Vagina (tissue), 2 donors: ENCODE data around the gene RACK1.
"Not testable (repeated sequence)": the region's sequence is repeated elsewhere in the genome, so short reads cannot be mapped to it uniquely, and the experiment has no call there.

Source experiments
- POLR2A ChIP-seq, 2 donors: fragments of 450-650 bp; IDR thresholded peaks; one replicate each; pipeline ENCODE4 v1.6.1; 2017; ENCODE audit warnings: antibody characterized with exemption in 2 of 2, mild to moderate bottlenecking in 2 of 2, moderate library complexity in 2 of 2
- POLR2AphosphoS5 ChIP-seq, 2 donors: sonication (generic); formaldehyde crosslinking; IDR thresholded peaks; one replicate each; pipeline ENCODE4 v1.9.0; 2017; ENCODE audit warnings: antibody characterized with exemption in 2 of 2, mild to moderate bottlenecking in 2 of 2, low read depth in 1 of 2; ENCODE audit not compliant: insufficient read depth in 1 of 2
- TF ChIP-seq, protein P1 (sequence below), 3 experiments: fragments of 450-650 bp in 2 of 3; fragments of 200-600 bp in 1 of 3; sonication (generic) in 1 of 3; IDR thresholded peaks; one replicate each; pipeline ENCODE4 v1.5.1; 2017 to 2019; ENCODE audit warnings: antibody characterized with exemption in 3 of 3, mild to moderate bottlenecking in 2 of 3, moderate library complexity in 2 of 3

DNA sequence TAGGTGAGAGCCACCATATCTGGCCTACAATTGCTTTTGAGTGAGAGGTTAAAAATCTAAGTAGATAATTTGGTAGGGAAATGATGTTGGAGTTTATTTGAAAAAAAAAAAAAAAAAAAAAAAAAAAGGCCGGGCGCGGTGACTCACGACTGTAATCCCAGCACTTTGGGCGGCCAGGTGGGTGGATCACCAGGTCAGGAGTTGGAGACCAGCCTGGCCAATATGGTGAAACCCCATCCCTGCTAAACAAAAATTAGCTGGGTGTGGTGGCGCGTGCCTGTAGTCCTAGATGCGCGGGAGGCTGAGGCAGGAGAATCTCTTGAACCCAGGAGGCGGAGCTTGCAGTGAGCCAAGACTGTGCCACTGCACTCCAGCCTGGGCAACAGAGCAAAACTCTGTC is 29.5 kb downstream of the RACK1 start:
- TF ChIP-seq POLR2AphosphoS5 (IDR thresholded peaks at IDR 0.05; ENCODE audit: insufficient read depth in 1 of 2, low read depth in 1 of 2); POLR2A (IDR thresholded peaks at IDR 0.05): not testable (repeated sequence)
- TF ChIP-seq, protein P1, sequence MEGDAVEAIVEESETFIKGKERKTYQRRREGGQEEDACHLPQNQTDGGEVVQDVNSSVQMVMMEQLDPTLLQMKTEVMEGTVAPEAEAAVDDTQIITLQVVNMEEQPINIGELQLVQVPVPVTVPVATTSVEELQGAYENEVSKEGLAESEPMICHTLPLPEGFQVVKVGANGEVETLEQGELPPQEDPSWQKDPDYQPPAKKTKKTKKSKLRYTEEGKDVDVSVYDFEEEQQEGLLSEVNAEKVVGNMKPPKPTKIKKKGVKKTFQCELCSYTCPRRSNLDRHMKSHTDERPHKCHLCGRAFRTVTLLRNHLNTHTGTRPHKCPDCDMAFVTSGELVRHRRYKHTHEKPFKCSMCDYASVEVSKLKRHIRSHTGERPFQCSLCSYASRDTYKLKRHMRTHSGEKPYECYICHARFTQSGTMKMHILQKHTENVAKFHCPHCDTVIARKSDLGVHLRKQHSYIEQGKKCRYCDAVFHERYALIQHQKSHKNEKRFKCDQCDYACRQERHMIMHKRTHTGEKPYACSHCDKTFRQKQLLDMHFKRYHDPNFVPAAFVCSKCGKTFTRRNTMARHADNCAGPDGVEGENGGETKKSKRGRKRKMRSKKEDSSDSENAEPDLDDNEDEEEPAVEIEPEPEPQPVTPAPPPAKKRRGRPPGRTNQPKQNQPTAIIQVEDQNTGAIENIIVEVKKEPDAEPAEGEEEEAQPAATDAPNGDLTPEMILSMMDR (IDR thresholded peaks at IDR 0.05), result not testable (repeated sequence)
